DMS 273 treated with DMSO at 0.1 percent for 48 hours (cell line): ENCODE measurements around the gene SLX1B.
"Not testable (repeated sequence)": the region's sequence is repeated elsewhere in the genome, so short reads cannot be mapped to it uniquely, and the experiment has no call there.

ENCODE experiments used
- DNase-seq: peaks from one replicate; lab custom pipeline; 2025; lab: John Stamatoyannopoulos, UW

SLX1B gene

DNA sequence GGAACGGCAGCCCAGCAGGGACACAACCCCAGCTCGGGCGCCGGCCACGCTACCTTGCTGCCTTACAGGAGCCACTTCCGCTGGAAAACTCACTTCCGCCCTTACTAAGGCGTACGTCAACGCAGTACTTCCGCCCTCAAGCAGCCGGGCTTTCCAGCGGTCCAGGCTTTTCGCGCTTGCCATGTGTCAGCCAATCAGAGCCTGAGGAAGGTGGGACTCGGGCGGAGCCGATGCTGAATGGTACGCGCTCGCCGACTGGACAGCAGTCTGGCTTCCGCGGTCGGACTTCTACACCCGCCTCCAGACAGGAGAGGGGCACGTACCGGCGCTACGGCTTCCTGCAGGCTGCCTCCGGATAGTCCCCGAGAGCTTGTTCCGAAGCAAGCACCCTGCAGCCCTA lies at the start of gene SLX1B, which contains the start of gene BOLA2:
Gene SLX1B (plus strand): TSS at position 265 of the 400 bp plus-strand sequence.
Gene BOLA2 (minus strand): TSS at position 83 of the 400 bp plus-strand sequence. CDS start 98 bp downstream, outside the sequence.
- not testable (repeated sequence) for DNase-seq

- DNase-seq: not testable (repeated sequence)
Observed at GRCh38 chr16:29405249-29405648, 49.1 kb upstream of the SLX1B start.

GRCh38 chr16:29423587-29423986 lies 30.7 kb upstream of the SLX1B start:
- DNase-seq: not testable (repeated sequence)

DNA sequence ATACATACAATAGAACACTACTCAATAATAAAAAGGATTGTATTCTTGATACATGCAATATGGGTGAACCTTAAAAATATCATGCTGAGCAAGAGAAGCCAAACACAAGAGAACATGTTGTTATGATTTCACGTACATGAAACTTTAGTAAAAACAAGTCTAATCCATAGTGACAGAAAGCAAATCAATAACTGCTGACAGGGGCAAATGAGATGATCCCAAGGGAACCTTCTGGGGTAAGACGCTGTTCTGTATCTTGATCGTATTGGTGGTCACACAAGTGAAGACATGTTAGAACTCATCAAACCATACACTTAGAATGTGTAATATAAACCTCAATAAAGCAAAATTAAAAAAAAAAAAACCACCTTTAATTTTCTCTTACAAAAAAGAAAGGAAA lies 28.9 kb upstream of the SLX1B start:
- DNase-seq: not testable (repeated sequence)

DNA sequence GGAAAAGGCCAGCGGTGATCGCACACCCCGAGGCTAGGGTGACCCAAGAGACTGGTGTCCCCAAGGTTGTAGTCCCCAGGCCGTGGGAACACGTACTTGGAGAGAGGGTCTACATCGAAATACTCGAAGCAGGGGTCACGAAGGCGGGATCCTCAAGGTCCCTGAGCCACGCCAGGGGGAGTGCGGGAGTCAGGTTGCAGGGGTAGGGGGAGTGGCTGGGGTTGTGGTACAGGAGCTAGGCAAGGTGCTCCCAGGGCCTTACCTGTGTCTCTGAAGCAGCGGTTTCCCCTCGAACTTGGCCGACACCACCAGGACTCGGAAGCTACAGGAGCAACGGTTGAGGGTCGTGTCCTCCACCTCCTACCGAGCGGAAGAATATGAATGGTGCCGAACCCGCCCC lies 579 bp upstream of the SLX1B start:
- not testable (repeated sequence) for DNase-seq

GRCh38 chr16:29454828-29455227 lies 495 bp downstream of the SLX1B start:
- DNase-seq: not testable (repeated sequence)

DNA sequence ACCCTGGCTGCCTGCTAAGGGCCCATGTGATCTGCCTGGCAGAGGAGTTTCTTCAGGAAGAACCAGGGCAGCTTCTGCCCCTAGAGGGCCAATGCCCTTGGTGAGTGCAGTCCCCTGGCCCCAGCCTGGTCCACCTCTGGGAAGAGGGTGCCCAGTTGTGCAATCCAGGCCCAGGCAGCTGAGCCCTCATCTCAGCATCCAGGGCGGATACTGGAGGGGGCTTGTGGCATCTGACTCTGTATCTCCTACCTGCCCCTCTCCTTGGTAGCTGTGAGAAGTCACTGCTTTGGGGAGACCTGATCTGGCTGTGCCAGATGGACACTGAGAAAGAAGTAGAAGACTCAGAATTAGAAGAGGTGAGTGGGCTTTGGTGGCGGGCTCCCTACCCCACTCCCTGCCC lies 3.3 kb downstream of the SLX1B start:
- DNase-seq: not testable (repeated sequence)

GRCh38 chr16:29459706-29460646 lies 5.6 kb downstream of the SLX1B start, which contains the start of gene SULT1A4:
Gene SULT1A4 (plus strand): TSS chr16:29459913. CDS start chr16:29461386, 1,473 bp downstream.
- DNase-seq: not testable (repeated sequence)

- not testable (repeated sequence) for DNase-seq
Observed at GRCh38 chr16:29460647-29461030, 6.3 kb downstream of the SLX1B start.

DNA sequence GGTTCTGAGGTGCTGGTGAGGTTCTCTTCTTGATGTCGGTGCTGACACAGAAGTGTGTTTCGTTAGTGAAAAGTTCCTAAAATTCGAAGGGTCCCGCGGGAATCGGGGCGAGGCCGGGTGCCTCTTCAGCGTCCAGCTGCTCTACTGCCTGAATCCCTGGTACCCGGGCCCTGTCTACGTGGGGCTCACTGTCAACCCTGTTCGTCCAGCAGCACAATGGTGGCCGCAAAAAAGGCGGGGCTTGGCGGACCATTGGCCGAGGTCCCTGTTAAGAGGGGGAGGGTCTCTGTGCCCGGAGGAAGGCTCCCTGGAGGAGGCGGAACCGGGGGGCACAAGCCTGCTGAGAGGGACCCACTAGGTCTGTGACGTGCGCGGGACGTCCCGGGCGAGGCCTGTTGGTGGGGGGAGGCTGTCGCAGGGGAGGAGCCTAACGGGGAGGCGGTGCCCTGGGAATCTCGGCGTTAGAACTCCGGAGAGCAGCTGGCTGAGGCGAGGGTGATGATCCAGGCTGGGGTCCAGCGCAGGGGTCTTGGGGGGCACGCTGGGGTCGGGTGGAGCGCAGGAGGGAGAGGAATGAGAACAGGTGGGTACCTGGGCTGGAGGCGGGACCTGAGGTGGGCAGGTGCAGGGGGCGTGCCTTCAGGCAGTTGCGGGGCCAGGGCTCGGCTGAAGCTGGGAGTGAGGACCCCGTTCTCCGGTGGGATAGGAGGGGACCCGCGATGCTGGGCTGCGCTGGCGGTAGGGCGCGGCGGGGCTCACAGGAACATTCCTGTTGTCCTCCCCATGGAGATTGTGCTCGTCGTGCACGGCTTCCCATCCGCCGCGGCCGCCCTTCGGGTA lies 11.9 kb downstream of the SLX1B start:
- DNase-seq: not testable (repeated sequence)

- not testable (repeated sequence) for DNase-seq
Observed at GRCh38 chr16:29466904-29467303, 12.6 kb downstream of the SLX1B start.

GRCh38 chr16:29467654-29468366 lies 13.5 kb downstream of the SLX1B start:
- not testable (repeated sequence) for DNase-seq

DNA sequence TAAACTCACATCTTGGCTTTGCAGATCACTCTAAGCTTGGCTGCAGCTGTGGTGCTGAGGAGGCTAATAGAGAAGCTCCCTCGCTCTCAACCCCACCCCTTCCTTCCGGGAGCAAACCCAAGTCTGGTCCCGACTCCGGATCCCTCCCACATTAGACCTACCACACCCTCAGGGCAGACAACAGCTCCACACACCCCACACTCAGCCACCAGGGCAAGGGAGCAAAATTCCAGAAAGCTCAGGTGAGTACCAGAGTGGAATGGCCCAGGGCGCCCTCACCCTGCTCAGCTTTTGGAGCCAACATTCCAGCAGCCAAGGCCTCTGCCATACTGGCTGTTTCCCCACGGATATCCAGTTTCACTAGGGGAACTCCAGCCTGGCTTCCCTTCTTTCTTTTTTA lies 15.3 kb downstream of the SLX1B start:
- not testable (repeated sequence) for DNase-seq

GRCh38 chr16:29472065-29472464 lies 17.7 kb downstream of the SLX1B start:
- not testable (repeated sequence) for DNase-seq

DNA sequence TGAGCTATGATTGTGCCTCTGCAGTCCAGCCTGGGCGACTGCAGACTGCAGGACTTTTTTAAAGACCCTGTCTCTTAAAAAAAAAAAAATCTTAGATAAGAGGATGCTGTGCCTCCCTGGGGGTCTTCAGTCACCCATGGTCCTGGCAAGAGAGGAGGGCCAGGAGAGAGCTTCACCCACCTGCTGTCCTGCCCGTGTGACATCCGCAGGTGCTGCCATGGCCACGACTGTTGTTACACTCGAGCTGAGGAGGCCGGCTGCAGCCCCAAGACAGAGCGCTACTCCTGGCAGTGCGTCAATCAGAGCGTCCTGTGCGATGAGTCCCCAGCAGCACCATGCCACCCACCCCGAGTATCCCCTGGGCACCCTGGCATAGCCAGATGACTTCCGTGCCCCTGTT lies 27.9 kb downstream of the SLX1B start:
- DNase-seq: not testable (repeated sequence)

GRCh38 chr16:29506308-29506707 lies 52.0 kb downstream of the SLX1B start, which contains the start of gene NPIPB12:
Gene NPIPB12 (minus strand): TSS chr16:29506408.
- not testable (repeated sequence) for DNase-seq
